HG02678 (cell line): ENCODE measurements around the gene IQCB1.
A peak's percentile ranks its signal among the peaks of the same experiment; 100 is the strongest.
"Not testable (repeated sequence)": the region's sequence is repeated elsewhere in the genome, so short reads cannot be mapped to it uniquely, and the experiment has no call there.

Experiments used
- ATAC-seq: cut with Tn5 transposase; IDR thresholded peaks from one replicate; pipeline ENCODE4 v1.9.1; 2021; ENCODE audit warnings: mild to moderate bottlenecking, moderate library complexity; ENCODE audit not compliant: unreplicated experiment

The IQCB1 gene

DNA sequence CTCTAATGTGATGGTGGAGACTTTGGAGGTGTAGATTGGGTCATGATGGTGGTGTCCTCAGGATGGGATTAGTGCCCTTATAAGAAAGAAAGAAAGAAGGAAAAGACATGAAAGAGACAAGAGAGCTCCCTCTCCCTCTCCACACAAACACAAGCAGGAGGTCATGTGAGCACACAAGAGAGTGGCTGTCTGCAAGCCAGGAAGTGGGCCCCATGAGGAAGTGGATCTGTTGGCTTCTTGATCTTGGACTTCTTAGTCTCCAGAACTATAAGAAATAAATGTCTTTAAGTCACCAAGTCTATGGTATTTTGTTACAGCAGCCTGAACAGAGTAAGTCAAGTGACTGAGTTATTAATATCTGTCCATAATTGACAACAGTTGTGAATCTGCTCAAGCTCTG lies 17.1 kb downstream of the IQCB1 start:
- ATAC-seq = no peak

DNA sequence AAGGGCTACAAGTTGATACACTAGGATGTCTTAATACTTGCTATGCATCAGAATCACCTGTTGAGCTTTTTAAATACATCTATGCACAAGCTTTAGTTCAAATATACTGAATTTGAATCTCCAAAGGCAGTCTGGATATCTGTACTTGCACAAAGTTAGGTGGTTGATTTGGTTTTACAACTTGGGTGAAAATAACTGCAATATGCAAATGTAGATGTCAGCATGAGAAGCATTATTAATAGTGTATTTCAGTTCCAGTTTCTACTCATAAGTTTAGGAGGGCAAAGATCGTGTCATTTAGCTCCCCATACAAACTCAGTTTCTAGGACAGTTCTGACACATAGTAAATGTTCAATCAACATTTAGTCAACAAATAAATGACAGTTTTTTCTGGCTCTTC lies 25.6 kb downstream of the IQCB1 start:
- ATAC-seq = peak; percentile 99

DNA sequence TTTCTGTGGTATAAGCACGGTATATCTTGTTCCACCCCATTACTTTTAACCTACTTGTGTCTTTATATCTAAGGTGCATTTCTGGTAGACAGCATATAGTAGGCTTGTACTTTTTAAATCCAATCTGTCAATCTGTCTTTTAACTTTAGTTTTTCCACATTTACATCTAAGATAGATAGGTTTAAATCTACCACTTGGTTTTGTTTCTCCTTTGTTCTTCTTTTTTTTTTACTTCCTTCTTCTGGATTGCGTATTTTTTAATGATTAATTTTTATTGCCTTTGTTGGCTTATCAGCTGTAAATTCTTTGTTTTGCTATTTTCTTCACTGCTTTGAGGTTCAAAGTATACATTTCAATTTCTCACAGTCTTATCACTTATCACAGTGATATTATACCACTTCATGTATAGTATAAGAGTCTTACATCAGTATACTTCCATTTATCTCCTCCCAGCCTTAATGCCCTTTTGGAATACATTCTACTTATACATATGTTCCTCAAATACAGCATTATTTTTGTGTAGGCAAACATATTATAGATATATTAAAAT lies 31.0 kb downstream of the IQCB1 start:
- ATAC-seq = no peak

DNA sequence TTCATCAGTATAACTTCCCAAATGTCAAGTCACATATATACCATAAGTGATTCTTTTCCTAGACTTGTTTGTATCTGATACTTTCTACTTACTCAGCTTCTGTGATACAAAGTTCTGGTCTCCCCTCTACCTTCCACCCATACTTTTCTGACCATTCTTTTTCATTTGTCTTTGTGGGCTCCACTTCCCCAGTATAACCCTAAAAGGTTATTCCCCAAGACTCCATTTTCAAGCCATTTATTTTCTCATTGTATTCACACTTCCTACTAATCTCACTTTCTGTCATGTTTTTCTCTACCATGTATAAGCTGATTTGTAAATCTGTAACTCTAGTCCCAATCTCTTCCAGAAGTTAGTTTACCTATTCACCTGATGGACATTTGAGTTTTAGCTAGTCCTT lies 34.0 kb downstream of the IQCB1 start:
- ATAC-seq = no peak

DNA sequence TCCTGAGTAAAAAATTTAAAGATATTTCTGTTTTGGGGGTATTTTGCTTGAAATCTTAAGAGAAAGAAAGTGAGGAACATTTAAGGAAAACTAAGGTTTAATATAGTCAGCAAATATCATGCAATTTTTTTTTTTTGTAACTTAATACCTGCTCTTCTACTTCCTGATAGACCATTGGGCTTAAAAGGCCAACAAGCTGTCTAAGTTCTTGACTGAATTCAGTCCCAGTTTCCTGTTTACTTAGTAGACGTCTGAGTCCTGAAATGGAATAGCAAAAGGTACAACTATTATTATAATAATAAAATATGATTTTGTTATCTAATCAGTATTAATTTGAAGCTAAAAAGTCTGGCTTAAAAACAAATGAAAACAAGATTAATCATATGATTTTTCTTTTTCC lies 37.9 kb downstream of the IQCB1 start:
- ATAC-seq = no peak

DNA sequence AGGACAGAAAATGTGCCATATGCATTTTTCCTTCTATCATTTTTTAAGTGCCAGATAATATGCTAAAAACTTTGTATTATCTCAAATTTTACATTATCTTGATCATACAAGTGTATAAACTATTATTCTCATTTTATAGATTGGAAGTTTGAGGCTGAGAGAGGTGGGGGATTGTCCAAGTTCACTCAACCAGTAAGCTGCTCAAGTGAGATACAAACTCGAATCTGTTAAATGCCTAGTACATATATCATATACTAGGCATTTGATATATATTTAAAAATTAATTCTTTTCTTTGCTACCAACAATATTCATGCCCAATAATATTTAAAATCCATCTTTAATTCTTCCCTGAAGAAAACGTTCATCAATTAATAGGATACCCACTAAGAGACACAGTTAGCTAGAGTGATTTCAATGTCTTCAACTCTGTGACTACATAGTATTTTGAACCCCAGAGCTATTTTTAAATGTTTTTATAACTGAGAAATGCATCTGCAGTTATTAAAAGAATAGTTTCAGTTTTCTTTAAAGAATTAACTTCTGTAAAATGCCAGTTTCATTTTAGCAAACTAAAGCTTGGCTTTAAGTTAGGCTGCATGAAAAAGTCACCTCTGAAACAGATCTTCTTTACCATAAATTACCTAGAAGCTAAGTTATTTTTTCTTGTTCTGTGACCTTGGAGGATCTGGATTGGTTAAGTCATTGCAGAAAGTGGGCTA lies 40.4 kb downstream of the IQCB1 start:
- peak; percentile 54 for ATAC-seq

DNA sequence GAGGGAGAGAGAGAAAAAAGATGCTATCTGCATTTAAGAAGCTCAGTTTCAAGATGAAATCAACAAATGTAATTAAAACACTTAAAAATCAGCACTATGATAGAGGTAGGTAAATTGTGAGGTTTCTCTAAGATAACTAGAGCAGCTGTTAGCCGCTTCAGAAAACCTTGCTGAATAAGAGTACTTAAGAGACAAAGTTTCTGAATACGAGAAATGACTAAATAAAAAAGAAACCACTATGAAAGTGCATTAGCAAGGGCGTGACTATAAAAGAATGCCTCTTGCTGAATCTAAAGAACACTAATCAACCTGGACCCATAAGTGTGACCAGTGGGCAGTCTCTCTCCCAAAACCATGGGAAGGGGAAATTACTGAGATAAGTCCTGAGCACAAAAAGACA lies 41.8 kb downstream of the IQCB1 start:
- peak; percentile 59 for ATAC-seq

DNA sequence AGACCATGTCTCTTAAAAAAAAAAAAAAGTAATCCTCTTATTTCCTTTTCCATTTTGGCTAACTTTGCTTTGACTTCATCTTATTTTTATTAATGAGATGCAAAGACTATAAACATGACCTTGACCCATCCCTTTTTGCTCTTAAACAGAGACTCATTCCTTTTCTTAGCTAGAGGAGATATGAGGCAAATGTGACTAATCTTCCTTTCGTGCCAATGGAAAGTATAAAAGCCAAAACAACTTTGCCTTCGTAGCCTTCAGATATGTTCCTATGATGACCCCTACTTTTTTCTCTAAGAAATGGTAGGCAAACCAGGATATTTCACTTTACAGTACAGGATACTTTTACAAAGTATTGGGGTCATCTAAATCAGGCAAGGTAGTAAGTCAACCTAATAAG lies 48.4 kb downstream of the IQCB1 start:
- no peak for ATAC-seq

DNA sequence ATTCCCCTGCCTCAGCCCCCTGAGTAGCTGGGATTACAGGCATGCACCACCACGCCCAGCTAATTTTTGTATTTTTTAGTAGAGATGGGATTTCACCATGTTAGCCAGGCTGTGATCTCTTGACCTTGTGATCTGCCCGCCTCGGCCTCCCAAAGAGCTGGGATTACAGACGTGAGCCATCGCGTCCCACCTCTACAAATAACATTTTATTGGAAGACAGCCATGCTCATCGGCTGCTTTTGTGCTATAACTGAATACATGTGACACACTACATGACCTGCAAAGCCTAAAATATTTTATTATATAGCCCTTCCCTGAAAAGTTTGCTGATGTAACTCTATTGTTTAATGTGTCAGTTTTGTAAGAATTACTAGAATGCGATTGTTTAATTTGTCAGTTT lies 52.1 kb downstream of the IQCB1 start:
- ATAC-seq = not testable (repeated sequence)

DNA sequence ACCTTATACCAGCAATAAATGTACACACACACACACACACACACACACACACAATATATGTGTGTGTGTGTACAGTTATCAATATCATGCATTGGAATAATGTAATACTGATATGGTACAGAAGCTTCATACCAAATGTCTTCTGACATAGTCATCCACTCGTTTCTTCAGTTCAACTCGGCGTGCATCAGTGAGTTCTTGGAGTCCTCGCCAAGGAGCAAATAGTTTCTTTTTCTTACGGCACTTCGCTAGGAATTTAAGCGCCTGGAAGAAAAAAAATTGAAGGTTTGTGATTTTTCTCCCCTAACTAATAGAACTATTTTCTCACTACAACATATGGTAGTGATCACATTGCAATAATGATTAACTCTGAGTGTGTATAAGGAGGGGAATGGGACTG lies 53.2 kb downstream of the IQCB1 start:
- no peak for ATAC-seq

DNA sequence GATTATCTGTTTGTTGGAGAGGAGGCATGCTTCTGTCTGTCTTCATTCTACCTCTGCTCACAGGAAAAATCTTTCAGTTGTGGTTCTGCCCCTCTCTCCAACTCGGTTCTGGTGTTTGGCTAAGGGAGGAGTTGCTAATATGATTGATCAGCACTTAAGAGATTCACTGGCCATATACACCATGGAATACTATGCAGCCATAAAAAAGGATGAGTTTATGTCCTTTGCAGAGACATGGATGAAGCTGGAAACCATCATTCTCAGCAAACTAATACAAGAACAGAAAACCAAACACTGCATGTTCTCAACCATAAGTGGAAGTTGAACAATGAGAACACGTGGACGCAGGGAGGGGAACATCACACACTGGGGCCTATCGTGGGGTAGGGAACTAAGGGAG lies 59.8 kb downstream of the IQCB1 start:
- ATAC-seq = not testable (repeated sequence)

DNA sequence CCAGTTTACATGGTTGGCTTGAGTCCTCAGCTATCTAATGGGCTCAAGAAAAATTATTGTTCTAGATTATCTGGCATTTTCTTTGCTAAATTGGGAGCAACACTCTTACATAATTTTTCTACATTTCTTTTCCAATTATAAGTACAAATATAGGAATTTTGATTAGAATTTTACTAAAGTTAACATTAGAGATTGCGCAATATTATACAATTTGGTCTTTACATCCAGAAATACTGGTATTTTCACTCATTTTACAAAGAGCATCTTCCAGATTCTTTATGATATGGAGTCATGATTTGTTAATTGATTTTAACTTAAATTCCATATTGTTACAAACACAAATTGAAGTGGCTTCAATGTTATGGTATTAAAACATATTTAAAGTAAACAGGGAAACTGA lies 65.6 kb downstream of the IQCB1 start:
- ATAC-seq = no peak

DNA sequence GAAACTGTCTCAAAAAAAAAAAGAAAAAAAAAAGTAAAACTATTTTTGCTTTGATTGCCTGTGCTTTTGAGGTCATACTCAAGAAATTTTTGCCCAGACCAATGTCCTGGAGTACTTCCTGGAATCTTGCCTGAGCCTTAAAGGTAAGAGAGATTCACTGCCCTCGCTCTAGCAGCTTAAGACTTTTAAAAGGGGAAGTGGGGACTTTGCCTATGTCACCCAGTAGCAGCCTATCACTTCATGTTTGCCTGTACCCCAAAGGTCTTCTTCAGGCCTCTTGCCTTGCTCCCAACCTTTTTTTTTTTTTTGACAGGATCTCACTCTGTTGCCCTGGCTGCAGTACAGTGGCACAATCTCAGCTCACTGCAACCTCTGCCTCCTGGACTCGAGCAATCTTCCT lies 66.4 kb downstream of the IQCB1 start:
- no peak for ATAC-seq

DNA sequence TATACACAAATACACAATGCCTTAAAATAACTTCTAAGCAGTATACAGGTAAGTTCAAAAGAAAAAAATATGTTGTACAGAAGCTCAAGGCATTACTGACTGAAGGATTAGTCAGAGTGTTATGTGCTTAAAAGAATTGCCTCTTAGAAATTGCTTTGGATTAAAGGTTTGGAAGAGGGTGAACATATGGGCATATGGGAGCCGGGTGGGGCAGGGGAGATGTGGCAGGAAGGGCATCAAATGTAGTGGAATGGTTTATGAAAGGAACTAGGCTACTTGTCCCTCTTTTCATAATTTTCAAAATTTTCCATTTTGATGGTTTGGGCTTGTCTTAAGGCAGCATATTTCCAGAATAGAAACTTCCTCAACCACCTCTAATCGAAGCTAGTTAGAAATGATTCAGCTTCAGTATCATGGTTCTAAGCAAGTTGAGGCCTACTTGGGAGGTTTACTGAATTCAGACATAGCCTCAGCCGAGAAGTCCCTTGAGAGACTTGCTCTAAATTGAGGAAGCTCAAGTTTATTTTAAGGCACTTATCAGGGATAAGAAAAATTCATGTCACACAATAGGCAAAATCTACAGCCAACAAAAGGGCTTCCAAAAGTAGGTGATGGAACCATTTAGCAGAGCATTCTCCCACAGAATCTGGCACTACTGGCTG lies 75.2 kb downstream of the IQCB1 start:
- ATAC-seq = no peak

DNA sequence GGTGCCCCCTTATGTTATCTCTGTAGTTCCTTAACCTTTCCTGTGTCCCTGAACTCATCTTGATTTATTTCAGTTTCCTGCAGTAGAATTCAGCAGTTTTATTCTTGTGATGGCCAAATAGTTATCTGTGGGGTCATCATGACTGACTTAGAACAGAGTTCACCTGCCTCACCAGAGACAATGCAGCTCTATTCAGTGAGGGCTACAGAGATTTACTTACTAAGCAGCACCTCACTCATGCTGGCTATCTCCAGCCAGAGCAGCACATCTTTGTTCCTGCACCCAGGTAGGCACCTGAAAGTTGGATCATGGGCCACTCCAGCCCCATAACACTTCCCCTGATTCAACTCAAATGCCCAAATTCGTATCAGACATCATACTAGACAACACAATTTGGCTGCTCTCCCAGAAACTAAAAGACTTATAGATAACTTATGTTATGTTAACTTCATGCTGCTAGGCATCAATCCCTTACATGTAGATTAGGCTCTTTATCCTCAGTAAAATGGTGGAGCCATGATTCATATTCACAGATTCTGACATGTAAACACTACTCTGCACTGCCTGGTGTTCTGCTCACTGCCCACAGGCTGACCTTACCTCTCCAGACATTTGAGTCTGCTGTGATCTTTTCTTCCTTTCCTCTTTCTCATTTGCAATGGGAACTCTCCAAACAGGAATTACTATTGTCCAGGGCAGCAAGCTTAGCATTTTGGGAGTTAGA lies 76.0 kb downstream of the IQCB1 start:
- ATAC-seq = no peak

DNA sequence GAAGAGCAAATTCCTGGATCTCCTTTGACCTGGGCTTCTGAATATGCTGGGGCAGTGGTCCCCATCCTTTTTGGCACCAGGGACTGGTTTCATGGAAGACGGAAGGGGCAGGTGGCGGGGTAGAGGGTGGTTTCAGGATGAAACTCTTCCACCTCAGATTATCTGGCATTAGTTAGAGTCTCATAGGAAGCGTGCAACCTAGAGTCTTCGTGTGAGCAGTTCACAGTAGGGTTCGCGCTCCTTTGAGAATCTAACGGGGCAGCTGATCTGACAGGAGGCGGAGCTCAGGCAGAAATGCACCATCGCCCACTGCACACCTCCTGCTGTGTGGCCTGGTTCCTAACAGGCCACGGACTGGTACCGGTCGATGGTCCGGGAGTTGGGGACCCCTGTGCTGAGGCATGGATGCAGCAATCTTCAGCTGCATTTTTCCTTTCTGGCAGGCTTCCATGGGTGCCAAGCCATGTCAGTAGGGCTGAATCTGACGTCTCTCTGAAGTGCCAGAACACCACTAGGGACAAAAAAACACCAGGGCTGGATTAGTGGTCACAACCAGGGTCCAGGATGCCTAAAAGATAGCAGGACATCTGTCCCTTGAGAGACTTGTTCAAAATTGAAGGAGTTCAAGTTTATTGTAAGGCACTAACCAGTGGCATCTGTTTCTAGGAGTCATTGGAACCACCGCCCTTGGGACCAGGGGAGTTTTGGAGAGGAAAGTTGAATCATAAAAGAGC lies 76.9 kb downstream of the IQCB1 start:
- ATAC-seq = no peak

DNA sequence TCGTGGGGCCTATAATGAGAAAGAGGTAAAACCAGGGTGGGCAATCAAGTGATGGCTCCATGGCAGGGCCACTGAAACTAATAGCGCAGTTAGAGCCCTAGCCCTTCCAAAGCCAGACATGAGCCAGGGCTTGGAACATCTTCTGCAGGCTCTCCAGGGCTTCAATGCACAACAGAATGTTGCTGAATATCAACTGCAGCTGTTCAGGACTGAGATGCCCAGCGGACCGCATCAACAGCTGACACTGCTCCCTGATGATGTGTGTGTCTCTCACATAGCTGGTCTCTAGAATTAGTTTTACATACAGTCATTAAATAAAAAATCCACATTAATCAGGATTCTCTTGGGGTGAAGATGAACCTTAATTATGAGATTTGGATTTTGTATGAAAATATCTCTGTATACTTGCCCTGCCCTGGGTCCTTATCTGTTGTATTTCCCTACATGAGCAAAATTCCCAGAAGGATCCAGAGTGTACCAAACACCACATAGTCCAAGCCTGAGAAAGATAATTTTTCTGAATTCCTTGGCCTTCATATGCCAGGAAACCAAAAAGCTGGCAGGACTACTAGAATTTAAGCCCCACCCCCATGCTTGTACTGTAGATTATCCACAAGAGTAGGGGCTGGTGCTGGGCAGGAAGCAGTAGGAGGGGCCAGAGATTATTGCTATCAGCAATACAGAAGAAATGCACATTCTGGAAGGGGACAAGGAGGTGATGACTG lies 77.6 kb downstream of the IQCB1 start:
- ATAC-seq = no peak

DNA sequence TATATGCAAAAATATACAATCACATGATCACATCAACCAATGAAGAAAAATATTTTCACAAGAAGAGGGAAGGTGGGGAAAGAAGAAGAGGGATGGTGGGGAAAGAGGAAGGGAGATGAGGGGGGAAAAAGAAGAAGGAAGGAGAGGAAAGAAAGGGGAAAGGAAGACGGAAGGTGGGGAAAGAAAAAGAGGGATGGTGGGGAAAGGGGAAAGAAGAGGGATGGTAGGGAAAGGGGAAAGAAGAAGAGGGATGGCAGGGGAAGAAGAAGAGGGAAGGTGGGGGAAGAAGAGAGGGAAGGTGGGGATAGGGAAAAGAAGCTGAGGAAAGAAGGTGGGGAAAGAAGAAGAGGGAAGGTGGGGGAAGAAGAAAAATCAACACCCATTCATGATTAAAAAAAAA lies 82.1 kb downstream of the IQCB1 start:
- ATAC-seq = no peak

DNA sequence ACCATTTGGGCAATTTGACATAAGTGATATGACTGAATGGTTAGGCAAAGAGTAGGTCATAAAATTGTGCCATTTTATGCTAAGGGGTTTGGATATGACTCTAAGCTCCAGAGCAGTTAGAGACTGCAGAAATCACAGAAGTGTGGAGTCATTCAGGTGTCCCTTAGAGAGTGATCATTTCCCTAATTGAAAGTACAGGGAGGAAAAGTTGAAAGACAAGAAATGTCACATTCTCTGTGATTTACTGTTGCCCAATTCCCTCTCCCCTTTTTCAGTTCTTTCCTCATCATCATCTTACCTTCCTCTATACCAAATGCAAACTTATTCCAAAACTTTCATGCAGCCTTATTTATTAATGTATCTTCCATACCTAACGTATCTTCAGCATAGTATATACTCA lies 82.6 kb downstream of the IQCB1 start:
- no peak for ATAC-seq

DNA sequence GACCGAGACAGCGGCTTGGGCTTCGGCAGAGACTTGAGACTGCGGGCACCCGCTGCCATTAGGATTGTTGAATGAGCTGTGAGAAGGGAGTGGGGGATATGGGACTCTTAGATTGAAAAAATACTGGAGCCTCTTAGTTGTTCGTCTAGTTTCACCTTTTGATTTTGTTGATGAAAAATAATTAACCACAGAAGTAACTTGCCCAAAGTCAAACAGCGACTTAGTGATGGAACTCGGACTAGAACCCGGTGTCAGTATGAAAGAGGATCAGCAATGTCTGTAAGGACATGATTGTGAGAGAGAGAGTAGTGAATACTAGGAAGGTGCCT lies 84.8 kb downstream of the IQCB1 start:
- no peak for ATAC-seq
